ENCODE measurements around the gene CCDC71L.

Gene CCDC71L

GRCh38 chr7:106630648-106631047, 30.3 kb downstream of the CCDC71L start:
- no peak overlapping the region for H3K4me3 ChIP-seq (ENCODE audit: low read depth, low read length)
- no peak for DNase-seq (ENCODE audit: low read depth)

GRCh38 chr7:106629516-106629915, 31.4 kb downstream of the CCDC71L start:
- H3K4me3 ChIP-seq (ENCODE audit: low read depth, low read length), result no peak overlapping the region
- DNase-seq (ENCODE audit: low read depth), result no peak

- no peak overlapping the region for H3K4me3 ChIP-seq (ENCODE audit: low read depth, low read length)
- DNase-seq (ENCODE audit: low read depth), result no peak
Observed at GRCh38 chr7:106626376-106627164, 34.4 kb downstream of the CCDC71L start.

GRCh38 chr7:106625678-106626301, 35.2 kb downstream of the CCDC71L start:
- DNase-seq (ENCODE audit: low read depth), result no peak
- H3K4me3 ChIP-seq (ENCODE audit: low read depth, low read length), result no peak overlapping the region

- peak; percentile 54 for DNase-seq (ENCODE audit: low read depth)
- H3K4me3 ChIP-seq (ENCODE audit: low read depth, low read length), result no peak overlapping the region
Observed at GRCh38 chr7:106623853-106624252, 37.1 kb downstream of the CCDC71L start.

- DNase-seq (ENCODE audit: low read depth), result no peak
- no peak overlapping the region for H3K4me3 ChIP-seq (ENCODE audit: low read depth, low read length)
Observed at GRCh38 chr7:106623315-106623660, 37.7 kb downstream of the CCDC71L start.

- H3K4me3 ChIP-seq (ENCODE audit: low read depth, low read length), result no peak overlapping the region
- no peak for DNase-seq (ENCODE audit: low read depth)
Observed at GRCh38 chr7:106622654-106623314, 38.2 kb downstream of the CCDC71L start.

GRCh38 chr7:106621393-106622132, 39.4 kb downstream of the CCDC71L start:
- no peak for DNase-seq (ENCODE audit: low read depth)
- H3K4me3 ChIP-seq (ENCODE audit: low read depth, low read length), result no peak overlapping the region

GRCh38 chr7:106620676-106621075, 40.3 kb downstream of the CCDC71L start:
- no peak overlapping the region for H3K4me3 ChIP-seq (ENCODE audit: low read depth, low read length)
- DNase-seq (ENCODE audit: low read depth), result no peak

- no peak overlapping the region for H3K4me3 ChIP-seq (ENCODE audit: low read depth, low read length)
- no peak for DNase-seq (ENCODE audit: low read depth)
Observed at GRCh38 chr7:106620034-106620433, 40.9 kb downstream of the CCDC71L start.

GRCh38 chr7:106619213-106619612, 41.7 kb downstream of the CCDC71L start:
- DNase-seq (ENCODE audit: low read depth), result no peak
- H3K4me3 ChIP-seq (ENCODE audit: low read depth, low read length), result no peak overlapping the region

GRCh38 chr7:106618480-106618879, 42.5 kb downstream of the CCDC71L start:
- H3K4me3 ChIP-seq (ENCODE audit: low read depth, low read length), result no peak overlapping the region
- DNase-seq (ENCODE audit: low read depth), result no peak

- H3K4me3 ChIP-seq (ENCODE audit: low read depth, low read length), result no peak overlapping the region
- DNase-seq (ENCODE audit: low read depth), result no peak
Observed at GRCh38 chr7:106617860-106618259, 43.1 kb downstream of the CCDC71L start.

GRCh38 chr7:106616708-106617051, 44.3 kb downstream of the CCDC71L start:
- DNase-seq (ENCODE audit: low read depth), result no peak
- H3K4me3 ChIP-seq (ENCODE audit: low read depth, low read length), result no peak overlapping the region

GRCh38 chr7:106615808-106616707, 44.9 kb downstream of the CCDC71L start:
- H3K4me3 ChIP-seq (ENCODE audit: low read depth, low read length), result no peak overlapping the region
- DNase-seq (ENCODE audit: low read depth), result no peak

GRCh38 chr7:106614751-106615150, 46.2 kb downstream of the CCDC71L start:
- no peak overlapping the region for H3K4me3 ChIP-seq (ENCODE audit: low read depth, low read length)
- no peak for DNase-seq (ENCODE audit: low read depth)

- no peak for DNase-seq (ENCODE audit: low read depth)
- H3K4me3 ChIP-seq (ENCODE audit: low read depth, low read length), result no peak overlapping the region
Observed at GRCh38 chr7:106613848-106614560, 47.0 kb downstream of the CCDC71L start.

- DNase-seq (ENCODE audit: low read depth), result no peak
- H3K4me3 ChIP-seq (ENCODE audit: low read depth, low read length), result no peak overlapping the region
Observed at GRCh38 chr7:106613279-106613678, 47.7 kb downstream of the CCDC71L start.

GRCh38 chr7:106612432-106612831, 48.5 kb downstream of the CCDC71L start:
- no peak for DNase-seq (ENCODE audit: low read depth)
- no peak overlapping the region for H3K4me3 ChIP-seq (ENCODE audit: low read depth, low read length)

Measured in skeletal muscle cell (primary cell).